SK-N-MC (cell line): Measurements from ENCODE around the gene RPP25L.

Experiments
- EZH2 ChIP-seq: fragments of 200-600 bp; sonication (generic); IDR thresholded peaks from one replicate; pipeline ENCODE4 v1.6.1; 2017; ENCODE audit warnings: antibody characterized with exemption
- FOXP2 ChIP-seq: optimal IDR thresholded peaks from 2 replicates; pipeline ENCODE3; 2011; ENCODE audit warnings: mild to moderate bottlenecking, moderate library complexity; ENCODE audit not compliant: insufficient read depth; ENCODE audit errors: extremely low read length, control extremely low read depth
- POLR2AphosphoS5 ChIP-seq: IDR thresholded peaks from 2 replicates; pipeline ENCODE4 v1.6.1; 2012; ENCODE audit warnings: mild to moderate bottlenecking, low read depth, low read length, borderline replicate concordance

- TF ChIP-seq POLR2AphosphoS5 (no peak), EZH2 (no peak), FOXP2 (no peak)
Observed at GRCh38 chr9:34659592-34660253, 47.8 kb upstream of the RPP25L start.
